ENCODE results near the gene PMP22.
"Not testable (repeated sequence)": the region's sequence is repeated elsewhere in the genome, so short reads cannot be mapped to it uniquely, and the experiment has no call there.

The PMP22 gene

GRCh38 chr17:15250135-15250860 lies 14.8 kb downstream of the PMP22 start:
- DNase-seq, result no peak

GRCh38 chr17:15249487-15249886 lies 15.6 kb downstream of the PMP22 start:
- no peak for DNase-seq

- no peak for DNase-seq
These were observed 17.1 kb downstream of the PMP22 start for GRCh38 chr17:15247891-15248529.

GRCh38 chr17:15245054-15245453 lies 20.1 kb downstream of the PMP22 start:
- no peak for DNase-seq

GRCh38 chr17:15240644-15241043 lies 24.5 kb downstream of the PMP22 start:
- DNase-seq, result no peak

GRCh38 chr17:15239491-15239890 lies 25.6 kb downstream of the PMP22 start:
- DNase-seq, result no peak

- no peak for DNase-seq
These were observed 26.3 kb downstream of the PMP22 start for GRCh38 chr17:15238676-15239422.

- no peak for DNase-seq
These were observed 27.1 kb downstream of the PMP22 start for GRCh38 chr17:15238057-15238456.

- DNase-seq, result no peak
These were observed 28.1 kb downstream of the PMP22 start for GRCh38 chr17:15237106-15237425.

- peak in 1 of 5 experiments; percentile 30 for DNase-seq
These were observed 28.6 kb downstream of the PMP22 start for GRCh38 chr17:15236281-15237105.

GRCh38 chr17:15233971-15234370 lies 31.2 kb downstream of the PMP22 start:
- DNase-seq, result no peak

- peak in 1 of 5 experiments; percentile 8 for DNase-seq
These were observed 31.9 kb downstream of the PMP22 start for GRCh38 chr17:15233022-15233805.

GRCh38 chr17:15232517-15232915 lies 32.6 kb downstream of the PMP22 start:
- DNase-seq, result no peak

GRCh38 chr17:15231851-15232516 lies 33.1 kb downstream of the PMP22 start:
- DNase-seq, result no peak

GRCh38 chr17:15230866-15231265 lies 34.3 kb downstream of the PMP22 start:
- DNase-seq, result no peak

- not testable (repeated sequence) for DNase-seq
These were observed 43.3 kb downstream of the PMP22 start for GRCh38 chr17:15221827-15222226.

GRCh38 chr17:15220785-15221184 lies 44.3 kb downstream of the PMP22 start:
- DNase-seq, result no peak

GRCh38 chr17:15216481-15216880 lies 48.6 kb downstream of the PMP22 start:
- DNase-seq, result no peak

- DNase-seq, result no peak
These were observed 51.6 kb downstream of the PMP22 start for GRCh38 chr17:15213381-15214087.

GRCh38 chr17:15210247-15210646 lies 54.9 kb downstream of the PMP22 start:
- no peak for DNase-seq

- not testable (repeated sequence) for DNase-seq
These were observed 62.1 kb downstream of the PMP22 start for GRCh38 chr17:15203062-15203461.
